Caco-2 (cell line): Measurements from ENCODE around the gene VWA5B1. TPM values are rescaled to one million over a fixed set of nuclear protein-coding genes. Genes with fewer than 3 reads are reported as not detected.

Experiments used
- BruUV-seq: library from RNA; stranded (reverse); fragments of 400-500 nt; replicated peaks from 2 replicates; lab custom pipeline; 2021; lab: Mats Ljungman, UMichigan
- CTCF ChIA-PET: fragments of 300-600 bp; sonication (Branson Sonifier 250); formaldehyde crosslinking; loops from one replicate; lab custom pipeline; 2022; ENCODE audit warnings: antibody characterized with exemption; lab: Charles Lee
- POLR2A ChIA-PET: fragments of 300-600 bp; sonication (Branson Sonifier 250); formaldehyde crosslinking; loops from one replicate; lab custom pipeline; 2022; ENCODE audit warnings: antibody characterized with exemption; lab: Charles Lee
- DNase-seq, 2 experiments: peaks; one replicate each; pipeline versions ENCODE4 v3.0.0 to v3.0.0-alpha.2; 2020 to 2022
- H3K27me3 ChIP-seq: replicated peaks from 2 replicates; pipeline ENCODE4 v1.6.0; 2011; ENCODE audit warnings: low read length; ENCODE audit not compliant: control insufficient read depth, insufficient read depth
- H3K36me3 ChIP-seq: 2 replicates; pipeline ENCODE4 v1.5.1; 2011; ENCODE audit warnings: low read length; ENCODE audit not compliant: control insufficient read depth, insufficient read depth
- H3K4me1 ChIP-seq: fragments of 250-450 bp; sonication (Bioruptor Pico); 2 replicates; pipeline ENCODE4 v1.5.1; 2020; ENCODE audit warnings: mild to moderate bottlenecking
- H3K4me3 ChIP-seq: 2 replicates; pipeline ENCODE4 v1.5.1; 2011; ENCODE audit warnings: low read depth, mild to moderate bottlenecking, control low read depth, low read length
- H3K9me3 ChIP-seq: fragments of 250-450 bp; sonication (Bioruptor Pico); 2 replicates; pipeline ENCODE4 v1.5.1; 2020; ENCODE audit warnings: mild to moderate bottlenecking, moderate library complexity
- H3K27ac Mint-ChIP-seq: one replicate; pipeline ENCODE4 v1.8.0; 2022; ENCODE audit warnings: mixed read lengths; ENCODE audit not compliant: unreplicated experiment
- H3K27me3 Mint-ChIP-seq: one replicate; pipeline ENCODE4 v1.8.0; 2022; ENCODE audit warnings: mixed read lengths; ENCODE audit not compliant: insufficient read depth, unreplicated experiment
- H3K36me3 Mint-ChIP-seq: one replicate; pipeline ENCODE4 v1.8.0; 2022; ENCODE audit warnings: mild to moderate bottlenecking, mixed read lengths; ENCODE audit not compliant: insufficient read depth, unreplicated experiment
- H3K4me1 Mint-ChIP-seq: one replicate; pipeline ENCODE4 v1.8.0; 2022; ENCODE audit warnings: low read depth, mixed read lengths; ENCODE audit not compliant: unreplicated experiment
- H3K4me3 Mint-ChIP-seq: one replicate; pipeline ENCODE4 v1.8.0; 2022; ENCODE audit warnings: mild to moderate bottlenecking, moderate library complexity, mixed read lengths; ENCODE audit not compliant: unreplicated experiment
- H3K9me3 Mint-ChIP-seq: one replicate; pipeline ENCODE4 v1.8.0; 2022; ENCODE audit warnings: mixed read lengths; ENCODE audit not compliant: unreplicated experiment
- CTCF ChIP-seq, 2 experiments: fragments of 200-600 bp in 1 of 2; IDR thresholded peaks; 1 replicate in 1 of 2; 2 replicates in 1 of 2; pipeline versions ENCODE4 v1.5.1 to v1.8.0; 2011 to 2022; ENCODE audit warnings: antibody characterized with exemption in 1 of 2, control low read depth in 1 of 2, inconsistent platforms in 1 of 2, low read depth in 1 of 2, low read length in 1 of 2, mild to moderate bottlenecking in 1 of 2, moderate library complexity in 1 of 2; ENCODE audit not compliant: insufficient read depth in 1 of 2, severe bottlenecking in 1 of 2, unreplicated experiment in 1 of 2
- intact Hi-C: fragments of 100-400 bp; cut with micrococcal nuclease; formaldehyde crosslinking; loops from one replicate; pipeline ENCODE4 v1.10.0; 2022; ENCODE audit not compliant: unreplicated experiment
- total RNA-seq: library from RNA; stranded (reverse); gene quantifications from 2 replicates; pipeline ENCODE4 v1.2.3, GENCODE V29; 2022

Gene VWA5B1
- total RNA-seq, 1 experiment from 2014 or later, result not detected

- ChIA-PET POLR2A (no interaction called here), CTCF (interaction anchor here (1.3 kb wide), 1 partner anchor 121 kb away, joined by 3 read pairs; no protein-coding TSS in a partner anchor)
- BruUV-seq, result no TSS peak
- peaks cover 8% of the 10 kb centered on the region for H3K4me1 Mint-ChIP-seq
- no peak overlapping the region for H3K4me3 Mint-ChIP-seq
- H3K9me3 Mint-ChIP-seq, result no peaks in the 10 kb centered on the region
- no peak for TF ChIP-seq CTCF (IDR thresholded peaks at IDR 0.05; ENCODE audit: insufficient read depth in 1 of 2, low read depth in 1 of 2, low read length in 1 of 2, severe bottlenecking in 1 of 2, unreplicated experiment in 1 of 2)
- intact Hi-C loops, result loop anchor here (10.0 kb wide), 2 partner anchors 72 to 148 kb away; no protein-coding TSS in a partner anchor
- Histone ChIP-seq H3K27me3 (no peaks in the 10 kb centered on the region; the same call in 1 of the 2 replicates), H3K4me1 (no peaks in the 10 kb centered on the region), H3K9me3 (no peaks in the 10 kb centered on the region), H3K36me3 (no peaks in the 10 kb centered on the region), H3K4me3 (no peak overlapping the region)
- no peak overlapping the region for H3K27ac Mint-ChIP-seq
- peaks cover 15% of the 10 kb centered on the region for H3K27me3 Mint-ChIP-seq
- DNase-seq, result no peak
- no peaks in the 10 kb centered on the region for H3K36me3 Mint-ChIP-seq
These were observed 72.2 kb downstream of the VWA5B1 start for GRCh38 chr1:20362856-20363255.

- ChIA-PET POLR2A (no interaction called here), CTCF (interaction anchor here (0.6 kb wide), 1 partner anchor 244 kb away, joined by 3 read pairs; no protein-coding TSS in a partner anchor)
- no peaks in the 10 kb centered on the region for H3K36me3 ChIP-seq
- no peaks in the 10 kb centered on the region for H3K4me1 ChIP-seq
- Mint-ChIP-seq H3K27ac (no peak overlapping the region), H3K27me3 (peaks cover 21% of the 10 kb centered on the region), H3K36me3 (no peaks in the 10 kb centered on the region), H3K4me1 (peaks cover 9% of the 10 kb centered on the region), H3K4me3 (no peak overlapping the region), H3K9me3 (no peaks in the 10 kb centered on the region)
- DNase-seq, result no peak
- intact Hi-C loops, result loop anchor here (10.0 kb wide), 2 partner anchors 69 to 151 kb away; no protein-coding TSS in a partner anchor
- H3K4me3 ChIP-seq, result no peak overlapping the region
- no TSS peak for BruUV-seq
- TF ChIP-seq CTCF (IDR thresholded peaks at IDR 0.05; ENCODE audit: insufficient read depth in 1 of 2, low read depth in 1 of 2, low read length in 1 of 2, severe bottlenecking in 1 of 2, unreplicated experiment in 1 of 2), result no peak
- H3K27me3 ChIP-seq, result no peaks in the 10 kb centered on the region; the same call in 1 of the 2 replicates
- H3K9me3 ChIP-seq, result no peaks in the 10 kb centered on the region
These were observed 74.9 kb downstream of the VWA5B1 start for GRCh38 chr1:20365421-20366055.

- no peak for TF ChIP-seq CTCF (IDR thresholded peaks at IDR 0.05; ENCODE audit: insufficient read depth in 1 of 2, low read depth in 1 of 2, low read length in 1 of 2, severe bottlenecking in 1 of 2, unreplicated experiment in 1 of 2)
- Histone ChIP-seq H3K27me3 (no peaks in the 10 kb centered on the region; the same call in 1 of the 2 replicates), H3K36me3 (no peaks in the 10 kb centered on the region), H3K4me1 (no peaks in the 10 kb centered on the region), H3K9me3 (no peaks in the 10 kb centered on the region), H3K4me3 (peak overlapping the region; percentile 22; the same call in 1 of the 2 replicates)
- no peak for DNase-seq
- Mint-ChIP-seq H3K9me3 (no peaks in the 10 kb centered on the region), H3K4me1 (peaks cover 9% of the 10 kb centered on the region), H3K27ac (no peak overlapping the region), H3K36me3 (no peaks in the 10 kb centered on the region), H3K27me3 (peaks cover 21% of the 10 kb centered on the region), H3K4me3 (peak overlapping the region; percentile 80)
- ChIA-PET CTCF (no interaction called here), POLR2A (no interaction called here)
- intact Hi-C loops, result loop anchor here (10.0 kb wide), 2 partner anchors 69 to 151 kb away; no protein-coding TSS in a partner anchor
- BruUV-seq, result no TSS peak
These were observed 75.4 kb downstream of the VWA5B1 start for GRCh38 chr1:20366056-20366462.
